HG02678 (cell line): ENCODE measurements around the gene ZNF836.

Experiments
- ATAC-seq: cut with Tn5 transposase; IDR thresholded peaks from one replicate; pipeline ENCODE4 v1.9.1; 2021; ENCODE audit warnings: mild to moderate bottlenecking, moderate library complexity; ENCODE audit not compliant: unreplicated experiment

ZNF836 gene

GRCh38 chr19:52188822-52189734, 17.7 kb upstream of the ZNF836 start:
- peak; percentile 5 for ATAC-seq

GRCh38 chr19:52187407-52187806, 16.0 kb upstream of the ZNF836 start:
- no peak for ATAC-seq

GRCh38 chr19:52176574-52176973, 5.2 kb upstream of the ZNF836 start:
- ATAC-seq: no peak

GRCh38 chr19:52172347-52172746, 926 bp upstream of the ZNF836 start:
- ATAC-seq: no peak

GRCh38 chr19:52170863-52171320, 529 bp downstream of the ZNF836 start:
- ATAC-seq: peak; percentile 8

GRCh38 chr19:52170304-52170703, 1.1 kb downstream of the ZNF836 start:
- no peak for ATAC-seq

- ATAC-seq: no peak
These were observed 15.6 kb downstream of the ZNF836 start for GRCh38 chr19:52155596-52156359.

- no peak for ATAC-seq
These were observed 23.2 kb downstream of the ZNF836 start for GRCh38 chr19:52148256-52148655.

GRCh38 chr19:52142001-52142595, 29.3 kb downstream of the ZNF836 start:
- no peak for ATAC-seq

GRCh38 chr19:52141203-52141602, 30.2 kb downstream of the ZNF836 start:
- ATAC-seq: no peak

- ATAC-seq: peak; percentile 94
These were observed 31.2 kb downstream of the ZNF836 start for GRCh38 chr19:52140032-52140710.

GRCh38 chr19:52139252-52140031, 32.0 kb downstream of the ZNF836 start, which contains the start of gene ZNF616:
Gene ZNF616, minus strand, starts transcription at chr19:52139938. Its CDS starts 9,426 bp downstream, at chr19:52130512.
- ATAC-seq: peak; percentile 66

GRCh38 chr19:52138983-52139251, 32.5 kb downstream of the ZNF836 start:
- no peak for ATAC-seq

GRCh38 chr19:52138278-52138982, 33.0 kb downstream of the ZNF836 start:
- ATAC-seq: no peak

GRCh38 chr19:52120286-52120685, 51.1 kb downstream of the ZNF836 start:
- ATAC-seq: no peak

GRCh38 chr19:52115526-52116053, 55.8 kb downstream of the ZNF836 start:
- no peak for ATAC-seq

GRCh38 chr19:52114691-52115090, 56.7 kb downstream of the ZNF836 start:
- ATAC-seq: no peak

GRCh38 chr19:52112624-52113023, 58.8 kb downstream of the ZNF836 start:
- ATAC-seq: no peak

GRCh38 chr19:52110780-52111179, 60.6 kb downstream of the ZNF836 start:
- ATAC-seq: no peak
